ENCODE results near the gene PPP2R2D.

Gene PPP2R2D

DNA sequence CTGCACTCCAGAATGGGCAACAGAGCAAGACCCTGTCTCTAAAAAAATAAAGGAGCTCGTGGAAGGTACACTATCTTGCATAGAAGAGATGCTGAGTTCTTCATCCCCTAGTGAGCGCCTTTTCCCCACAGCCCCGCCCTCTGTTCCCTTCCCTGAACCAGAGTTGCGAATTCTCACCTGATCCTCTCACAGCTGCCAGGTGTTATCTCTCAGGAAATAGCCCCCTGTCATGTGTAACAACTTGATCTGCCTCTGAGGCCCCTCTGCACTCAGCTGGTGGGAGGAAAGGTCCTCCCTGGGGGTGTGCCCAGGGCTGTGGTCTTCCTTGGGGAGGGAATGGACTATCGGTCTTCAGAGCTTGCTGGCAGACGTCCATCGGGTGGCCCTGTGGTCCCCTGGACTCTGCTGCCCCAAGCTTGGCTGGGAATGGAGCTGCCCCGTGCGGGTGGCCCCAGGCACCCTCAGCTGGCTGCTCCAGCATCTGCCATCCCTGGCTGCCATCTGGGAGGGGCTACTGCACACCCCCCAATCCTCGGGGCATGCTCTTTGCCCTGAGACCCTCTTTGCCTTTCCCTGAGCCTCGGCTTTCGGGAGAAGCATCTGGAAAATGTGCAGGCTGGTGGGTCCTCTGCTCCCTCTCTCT lies 102.6 kb downstream of the PPP2R2D start:
- no peak for DNase-seq

- no peak for DNase-seq
These were observed 103.2 kb downstream of the PPP2R2D start for GRCh38 chr10:132004052-132004451.

DNA sequence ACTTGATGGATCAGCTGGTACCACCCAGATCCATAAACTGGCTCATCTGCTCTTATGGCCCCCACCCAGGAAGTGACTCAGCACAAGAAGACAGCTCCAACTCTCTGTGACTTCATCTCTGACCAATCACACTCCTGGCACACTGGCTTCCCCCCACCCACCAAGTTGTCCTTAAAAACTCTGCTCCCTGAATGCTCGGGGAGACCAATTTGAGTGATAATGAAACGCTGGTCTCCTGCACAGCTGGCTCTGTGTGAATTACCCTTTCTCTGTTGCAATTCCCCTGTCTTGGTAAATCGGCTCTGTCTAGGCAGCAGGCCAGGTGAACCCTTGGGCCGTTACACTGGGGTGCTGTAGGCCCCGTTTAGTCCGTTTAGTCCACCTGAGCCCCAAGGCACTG lies 104.3 kb downstream of the PPP2R2D start:
- no peak for DNase-seq

- no peak for DNase-seq
These were observed 106.2 kb downstream of the PPP2R2D start for GRCh38 chr10:132006966-132007365.

DNA sequence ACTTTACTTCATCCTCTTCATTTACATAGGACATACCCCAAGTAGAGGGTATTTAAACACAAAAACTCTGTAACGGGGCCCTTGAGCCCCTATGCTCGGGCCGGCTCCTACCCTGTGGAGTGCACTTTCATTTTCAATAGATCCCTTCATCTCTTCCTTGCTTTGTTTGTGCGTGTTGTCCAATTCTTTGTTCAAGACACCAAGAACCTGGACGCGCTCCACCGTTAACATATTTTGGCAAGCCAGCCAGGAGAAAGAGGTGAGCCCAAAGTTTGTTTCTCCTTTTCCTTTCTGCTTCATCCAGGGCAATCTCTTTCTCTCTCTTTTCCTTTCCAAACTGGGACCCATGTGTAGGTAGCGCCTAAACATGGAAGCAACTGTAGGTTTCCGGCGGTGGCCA lies 106.9 kb downstream of the PPP2R2D start:
- DNase-seq, result no peak

Measured in stimulated activated CD4-positive, alpha-beta T cell treated with anti-CD3 and anti-CD28 coated beads, Interleukin-4, amount 100 ng/mL, for 1 hour (primary cell).